OCI-LY1 (cell line): ENCODE measurements around the gene CFAP69.

Experiments
- H2AFZ ChIP-seq: fragments of 200-600 bp; sonication (generic), shearing (Covaris generic); 2 replicates; pipeline ENCODE4 v1.6.0; 2014; ENCODE audit warnings: antibody characterized with exemption, mild to moderate bottlenecking, low read length
- H3F3A ChIP-seq: fragments of 200-600 bp; sonication (generic), shearing (Covaris generic); 2 replicates; pipeline ENCODE4 v1.6.0; 2014; ENCODE audit warnings: mild to moderate bottlenecking, antibody characterized with exemption, low read length, moderate library complexity; ENCODE audit not compliant: insufficient read depth
- H3K27ac ChIP-seq: fragments of 200-600 bp; sonication (generic); 2 replicates; pipeline ENCODE4 v1.5.1; 2014; ENCODE audit warnings: low read length, mixed run types, mild to moderate bottlenecking, low read depth; ENCODE audit not compliant: poor library complexity, severe bottlenecking
- H3K27me3 ChIP-seq: fragments of 200-600 bp; sonication (generic); 2 replicates; pipeline ENCODE4 v1.6.0; 2014; ENCODE audit warnings: antibody characterized with exemption, mild to moderate bottlenecking, low read length, moderate library complexity; ENCODE audit not compliant: insufficient read depth
- H3K36me3 ChIP-seq: fragments of 200-600 bp; sonication (generic); 2 replicates; pipeline ENCODE4 v1.6.1; 2014; ENCODE audit warnings: mild to moderate bottlenecking, antibody characterized with exemption, low read length, moderate library complexity, mixed read lengths; ENCODE audit not compliant: insufficient read depth
- H3K4me1 ChIP-seq: fragments of 200-600 bp; sonication (generic); 2 replicates; pipeline ENCODE4 v1.5.1; 2014; ENCODE audit warnings: mild to moderate bottlenecking, low read length, moderate library complexity; ENCODE audit not compliant: insufficient read depth, severe bottlenecking
- H3K4me2 ChIP-seq: fragments of 200-600 bp; sonication (generic), shearing (Covaris generic); 2 replicates; pipeline ENCODE4 v1.6.1; 2014; ENCODE audit warnings: low read length
- H3K4me3 ChIP-seq: fragments of 200-600 bp; sonication (generic); 2 replicates; pipeline ENCODE4 v1.5.1; 2014; ENCODE audit warnings: low read length, low read depth, mild to moderate bottlenecking, mixed read lengths; ENCODE audit not compliant: poor library complexity, severe bottlenecking
- H3K79me2 ChIP-seq: fragments of 200-600 bp; shearing (Covaris generic); 2 replicates; pipeline ENCODE4 v1.6.1; 2016; ENCODE audit warnings: mixed run types, low read length, mixed read lengths; ENCODE audit not compliant: insufficient read depth
- H3K9ac ChIP-seq: fragments of 200-600 bp; sonication (generic), shearing (Covaris generic); 2 replicates; pipeline ENCODE4 v1.6.1; 2014; ENCODE audit warnings: mild to moderate bottlenecking, low read length, mixed read lengths
- H3K9me2 ChIP-seq: fragments of 200-600 bp; sonication (generic), shearing (Covaris generic); 2 replicates; pipeline ENCODE4 v1.6.1; 2014; ENCODE audit warnings: low read depth, mild to moderate bottlenecking, low read length, mixed read lengths
- H3K9me3 ChIP-seq: fragments of 200-600 bp; shearing (Covaris generic); 2 replicates; pipeline ENCODE4 v1.6.1; 2014; ENCODE audit warnings: low read length, mixed read lengths
- H4K20me1 ChIP-seq: fragments of 200-600 bp; sonication (generic), shearing (Covaris generic); 2 replicates; pipeline ENCODE4 v1.6.0; 2016; ENCODE audit warnings: mild to moderate bottlenecking, low read length; ENCODE audit not compliant: insufficient read depth
- CTCF ChIP-seq: fragments of 200-600 bp; sonication (generic), shearing (Covaris generic); IDR thresholded peaks from 2 replicates; pipeline ENCODE4 v1.5.1; 2017; ENCODE audit warnings: mild to moderate bottlenecking, antibody characterized with exemption, low read length, moderate library complexity, mixed read lengths
- EZH2 ChIP-seq: fragments of 200-600 bp; sonication (generic), shearing (Covaris generic); IDR thresholded peaks from 2 replicates; pipeline ENCODE4 v1.8.0; 2017; ENCODE audit warnings: borderline replicate concordance, mixed run types, mild to moderate bottlenecking, antibody characterized with exemption, low read length, moderate library complexity, mixed read lengths

Gene CFAP69

GRCh38 chr7:90244909-90245851, at the start of gene CFAP69:
TSS of gene CFAP69 (plus strand) at chr7:90245174. CDS start at chr7:90245425, 251 bp downstream.
- Histone ChIP-seq H3K9me2 (no peaks in the 10 kb centered on the region), H3K4me3 (peak within 1 kb of the TSS; percentile 71), H3K4me1 (peaks cover 32% of the 10 kb centered on the region), H3K27ac (no peak within 1 kb of the TSS), H3F3A (no peaks in the 10 kb centered on the region), H3K9ac (peak within 1 kb of the TSS; percentile 59), H3K4me2 (peak within 1 kb of the TSS; percentile 84), H3K27me3 (no peaks in the 10 kb centered on the region), H2AFZ (peak within 1 kb of the TSS; percentile 84; the same call in 1 of the 2 replicates), H3K79me2 (no peaks in the 10 kb centered on the region), H4K20me1 (no peaks in the 10 kb centered on the region), H3K36me3 (no peaks in the 10 kb centered on the region), H3K9me3 (no peaks in the 10 kb centered on the region)
- TF ChIP-seq EZH2: no peak
- TF ChIP-seq CTCF: no peak

GRCh38 chr7:90201500-90202195, 43.3 kb upstream of the CFAP69 start:
- Histone ChIP-seq H3K36me3 (no peaks in the 10 kb centered on the region), H3K4me2 (no peak overlapping the region), H3K9me3 (no peaks in the 10 kb centered on the region), H3K9ac (no peak overlapping the region), H3K9me2 (no peaks in the 10 kb centered on the region), H3K27me3 (no peaks in the 10 kb centered on the region), H3K79me2 (no peaks in the 10 kb centered on the region), H3K27ac (no peak overlapping the region), H2AFZ (no peak overlapping the region), H3K4me3 (no peak overlapping the region), H3F3A (no peaks in the 10 kb centered on the region), H3K4me1 (no peaks in the 10 kb centered on the region), H4K20me1 (no peaks in the 10 kb centered on the region)
- TF ChIP-seq EZH2: no peak

- TF ChIP-seq CTCF: no peak
- TF ChIP-seq EZH2: no peak
- Histone ChIP-seq H3K4me2 (no peak overlapping the region), H4K20me1 (no peaks in the 10 kb centered on the region), H3K27ac (no peak overlapping the region), H3K27me3 (no peaks in the 10 kb centered on the region), H3K4me3 (no peak overlapping the region), H3K9ac (no peak overlapping the region), H3K4me1 (no peaks in the 10 kb centered on the region), H3F3A (no peaks in the 10 kb centered on the region), H3K36me3 (no peaks in the 10 kb centered on the region), H3K9me2 (no peaks in the 10 kb centered on the region; the same call in 1 of the 2 replicates), H3K79me2 (no peaks in the 10 kb centered on the region), H2AFZ (no peak overlapping the region), H3K9me3 (no peaks in the 10 kb centered on the region)
These were observed 37.0 kb upstream of the CFAP69 start for GRCh38 chr7:90207956-90208355.
